Ishikawa (cell line): ENCODE data around the gene WDR64.

Experiments
- CEBPB ChIP-seq: IDR thresholded peaks from 2 replicates; pipeline ENCODE4 v1.6.1; 2012
- CREB1 ChIP-seq: IDR thresholded peaks from 2 replicates; pipeline ENCODE4 v1.6.1; 2012; ENCODE audit warnings: low read depth
- EGR1 ChIP-seq: IDR thresholded peaks from 2 replicates; pipeline ENCODE4 v1.6.1; 2012
- EP300 ChIP-seq: IDR thresholded peaks from 2 replicates; pipeline ENCODE4 v1.6.1; 2012; ENCODE audit warnings: borderline replicate concordance
- FOXM1 ChIP-seq: IDR thresholded peaks from 2 replicates; pipeline ENCODE4 v1.6.1; 2012; ENCODE audit warnings: low read depth, borderline replicate concordance
- NFIC ChIP-seq: IDR thresholded peaks from 2 replicates; pipeline ENCODE4 v1.6.1; 2012
- RAD21 ChIP-seq: IDR thresholded peaks from 2 replicates; pipeline ENCODE4 v1.6.1; 2012; ENCODE audit warnings: low read depth
- TAF1 ChIP-seq: IDR thresholded peaks from 2 replicates; pipeline ENCODE4 v1.6.1; 2012; ENCODE audit warnings: low read depth, mild to moderate bottlenecking
- TCF12 ChIP-seq: IDR thresholded peaks from 2 replicates; pipeline ENCODE4 v1.6.1; 2012; ENCODE audit warnings: low read depth
- TEAD4 ChIP-seq: IDR thresholded peaks from 2 replicates; pipeline ENCODE4 v1.6.1; 2012
- YY1 ChIP-seq: IDR thresholded peaks from 2 replicates; pipeline ENCODE4 v1.6.1; 2012; ENCODE audit warnings: low read depth
- ZBTB7A ChIP-seq: IDR thresholded peaks from 2 replicates; pipeline ENCODE4 v1.6.1; 2012; ENCODE audit warnings: low read depth
- TF ChIP-seq, protein P1 (sequence below): IDR thresholded peaks from 2 replicates; pipeline ENCODE4 v1.6.1; 2012
- TF ChIP-seq, protein P2 (sequence below): IDR thresholded peaks from 2 replicates; pipeline ENCODE4 v1.6.1; 2012
- TF ChIP-seq, protein P3 (sequence below): IDR thresholded peaks from 2 replicates; pipeline ENCODE4 v1.6.1; 2012; ENCODE audit warnings: low read depth, mild to moderate bottlenecking

WDR64 gene

DNA sequence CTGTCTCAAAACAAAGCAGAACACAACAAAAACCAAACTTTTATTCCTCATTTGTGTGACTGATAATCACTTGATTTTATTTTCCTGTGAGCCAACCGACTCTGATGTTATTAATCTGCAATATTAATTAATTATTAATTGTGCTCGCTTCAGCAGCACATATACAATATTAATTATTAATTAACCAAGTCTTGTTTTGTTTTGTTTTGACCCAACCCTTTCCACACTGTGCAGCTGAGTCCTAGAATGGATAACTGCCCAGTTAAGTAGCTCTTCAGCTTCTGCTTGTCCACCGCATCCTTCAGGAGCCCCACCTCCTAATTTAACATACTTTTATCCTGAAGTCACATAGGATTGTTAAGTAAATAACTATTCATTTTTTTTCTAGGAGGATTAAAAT is 148.6 kb downstream of the WDR64 start:
- TF ChIP-seq TAF1, result no peak
- TF ChIP-seq CREB1, result no peak
- no peak for TF ChIP-seq TCF12
- TF ChIP-seq, protein P1, sequence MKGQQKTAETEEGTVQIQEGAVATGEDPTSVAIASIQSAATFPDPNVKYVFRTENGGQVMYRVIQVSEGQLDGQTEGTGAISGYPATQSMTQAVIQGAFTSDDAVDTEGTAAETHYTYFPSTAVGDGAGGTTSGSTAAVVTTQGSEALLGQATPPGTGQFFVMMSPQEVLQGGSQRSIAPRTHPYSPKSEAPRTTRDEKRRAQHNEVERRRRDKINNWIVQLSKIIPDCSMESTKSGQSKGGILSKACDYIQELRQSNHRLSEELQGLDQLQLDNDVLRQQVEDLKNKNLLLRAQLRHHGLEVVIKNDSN, result no peak
- no peak for TF ChIP-seq EP300
- no peak for TF ChIP-seq YY1
- no peak for TF ChIP-seq FOXM1
- TF ChIP-seq, protein P2, sequence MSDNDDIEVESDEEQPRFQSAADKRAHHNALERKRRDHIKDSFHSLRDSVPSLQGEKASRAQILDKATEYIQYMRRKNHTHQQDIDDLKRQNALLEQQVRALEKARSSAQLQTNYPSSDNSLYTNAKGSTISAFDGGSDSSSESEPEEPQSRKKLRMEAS, result no peak
- no peak for TF ChIP-seq EGR1
- TF ChIP-seq, protein P3, sequence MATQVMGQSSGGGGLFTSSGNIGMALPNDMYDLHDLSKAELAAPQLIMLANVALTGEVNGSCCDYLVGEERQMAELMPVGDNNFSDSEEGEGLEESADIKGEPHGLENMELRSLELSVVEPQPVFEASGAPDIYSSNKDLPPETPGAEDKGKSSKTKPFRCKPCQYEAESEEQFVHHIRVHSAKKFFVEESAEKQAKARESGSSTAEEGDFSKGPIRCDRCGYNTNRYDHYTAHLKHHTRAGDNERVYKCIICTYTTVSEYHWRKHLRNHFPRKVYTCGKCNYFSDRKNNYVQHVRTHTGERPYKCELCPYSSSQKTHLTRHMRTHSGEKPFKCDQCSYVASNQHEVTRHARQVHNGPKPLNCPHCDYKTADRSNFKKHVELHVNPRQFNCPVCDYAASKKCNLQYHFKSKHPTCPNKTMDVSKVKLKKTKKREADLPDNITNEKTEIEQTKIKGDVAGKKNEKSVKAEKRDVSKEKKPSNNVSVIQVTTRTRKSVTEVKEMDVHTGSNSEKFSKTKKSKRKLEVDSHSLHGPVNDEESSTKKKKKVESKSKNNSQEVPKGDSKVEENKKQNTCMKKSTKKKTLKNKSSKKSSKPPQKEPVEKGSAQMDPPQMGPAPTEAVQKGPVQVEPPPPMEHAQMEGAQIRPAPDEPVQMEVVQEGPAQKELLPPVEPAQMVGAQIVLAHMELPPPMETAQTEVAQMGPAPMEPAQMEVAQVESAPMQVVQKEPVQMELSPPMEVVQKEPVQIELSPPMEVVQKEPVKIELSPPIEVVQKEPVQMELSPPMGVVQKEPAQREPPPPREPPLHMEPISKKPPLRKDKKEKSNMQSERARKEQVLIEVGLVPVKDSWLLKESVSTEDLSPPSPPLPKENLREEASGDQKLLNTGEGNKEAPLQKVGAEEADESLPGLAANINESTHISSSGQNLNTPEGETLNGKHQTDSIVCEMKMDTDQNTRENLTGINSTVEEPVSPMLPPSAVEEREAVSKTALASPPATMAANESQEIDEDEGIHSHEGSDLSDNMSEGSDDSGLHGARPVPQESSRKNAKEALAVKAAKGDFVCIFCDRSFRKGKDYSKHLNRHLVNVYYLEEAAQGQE, result no peak
- no peak for TF ChIP-seq ZBTB7A

DNA sequence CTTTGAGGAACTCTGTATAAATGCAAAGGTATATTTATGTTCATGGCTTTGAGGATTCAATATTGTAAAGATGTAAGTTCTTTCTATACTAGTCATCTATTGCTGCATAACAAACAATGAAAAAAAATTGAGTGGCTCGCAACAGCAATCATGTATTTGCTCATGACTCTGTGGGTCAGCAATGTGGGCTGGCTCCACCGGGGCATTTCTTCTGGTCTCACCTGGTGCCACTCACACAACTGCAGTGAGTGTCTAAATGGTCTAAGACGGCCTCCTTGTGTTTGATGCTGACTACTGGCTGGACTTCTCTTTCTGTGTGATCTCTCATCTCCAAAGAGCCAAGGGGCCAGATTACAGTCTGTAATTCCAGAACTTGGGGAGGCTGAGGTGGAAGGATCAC is 150.8 kb downstream of the WDR64 start:
- no peak for TF ChIP-seq TEAD4
- TF ChIP-seq RAD21, result no peak
- TF ChIP-seq EGR1, result no peak
- TF ChIP-seq YY1, result no peak
- TF ChIP-seq, protein P1, result no peak
- TF ChIP-seq NFIC, result no peak
- TF ChIP-seq CEBPB, result no peak
- TF ChIP-seq EP300, result no peak
- TF ChIP-seq, protein P3, result no peak
- no peak for TF ChIP-seq TCF12
- no peak for TF ChIP-seq CREB1
- TF ChIP-seq, protein P2, result no peak
- no peak for TF ChIP-seq ZBTB7A
- TF ChIP-seq FOXM1, result no peak
- no peak for TF ChIP-seq TAF1

DNA sequence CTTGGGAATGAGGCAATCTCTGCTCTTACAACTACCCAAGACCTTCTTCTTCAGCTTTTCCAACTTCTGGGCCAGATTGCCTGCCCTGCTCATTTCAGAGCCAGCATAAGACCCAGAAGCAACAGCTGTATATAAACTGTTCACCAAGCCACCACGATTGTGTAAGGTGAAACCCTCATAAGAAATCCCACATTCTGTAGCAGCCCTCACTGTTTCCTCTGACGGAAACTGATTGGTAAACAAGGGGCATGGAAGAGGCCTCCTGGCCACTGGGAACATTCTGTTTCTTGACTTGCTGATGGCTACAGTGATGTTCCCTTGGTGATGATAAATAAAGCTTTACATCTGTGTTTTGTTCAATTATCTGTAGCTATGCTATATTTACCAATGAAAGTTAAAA is 156.2 kb downstream of the WDR64 start:
- TF ChIP-seq NFIC, result no peak
- no peak for TF ChIP-seq TAF1
- no peak for TF ChIP-seq EGR1
- no peak for TF ChIP-seq TEAD4
- TF ChIP-seq YY1, result no peak

DNA sequence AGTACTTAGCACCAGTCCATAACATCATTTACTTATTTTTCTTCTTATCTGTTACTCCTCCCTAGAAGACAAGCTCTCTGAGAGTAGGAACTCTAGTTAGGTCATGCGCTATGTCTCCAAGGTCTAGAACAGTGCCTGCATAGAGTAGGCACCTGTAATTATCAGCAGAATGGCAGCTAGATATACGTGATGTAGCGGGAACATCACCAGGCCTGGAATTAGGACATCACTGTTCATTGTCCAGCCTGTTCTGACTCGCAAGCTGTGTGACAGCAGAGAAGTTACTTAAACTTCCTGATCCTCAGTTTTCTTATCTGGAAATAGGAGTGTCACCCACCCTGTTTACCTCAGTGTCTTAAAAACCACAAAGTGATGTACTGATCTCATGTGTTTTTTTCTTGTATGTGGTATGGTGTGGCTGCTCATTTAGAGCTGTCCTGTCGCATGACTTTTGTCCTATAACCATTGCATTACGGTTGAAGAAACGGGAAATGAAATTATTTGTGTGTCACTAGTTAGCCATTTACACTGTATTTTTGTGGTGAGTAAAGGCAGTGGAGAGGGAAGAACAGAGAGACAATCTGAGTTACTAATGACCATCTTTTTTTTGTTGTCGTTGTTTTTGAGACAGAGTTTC is 158.8 kb downstream of the WDR64 start:
- TF ChIP-seq, protein P2, result no peak
- TF ChIP-seq CREB1 (no peak), TCF12 (no peak), FOXM1 (no peak), TEAD4 (no peak), EP300 (no peak), EGR1 (no peak), RAD21 (no peak), CEBPB (no peak), ZBTB7A (no peak)
- TF ChIP-seq, protein P3, result no peak
